Loucy (cell line): Measurements from ENCODE around the gene CLDN15.

Experiments used
- H2AFZ ChIP-seq: fragments of 200-600 bp; sonication (generic); 2 replicates; pipeline ENCODE4 v1.6.0; 2016; ENCODE audit warnings: antibody characterized with exemption, mild to moderate bottlenecking, low read length, moderate library complexity
- H3F3A ChIP-seq: fragments of 200-600 bp; 2 replicates; pipeline ENCODE4 v1.6.0; 2016; ENCODE audit warnings: antibody characterized with exemption, low read depth, mild to moderate bottlenecking
- H3K27me3 ChIP-seq: fragments of 200-600 bp; sonication (generic); 2 replicates; pipeline ENCODE4 v1.6.1; 2014; ENCODE audit warnings: low read length, mild to moderate bottlenecking; ENCODE audit not compliant: insufficient read depth, poor library complexity, severe bottlenecking
- H3K36me3 ChIP-seq: fragments of 200-600 bp; sonication (generic); 2 replicates; pipeline ENCODE4 v1.6.1; 2016; ENCODE audit warnings: low read length; ENCODE audit not compliant: insufficient read depth
- H3K4me1 ChIP-seq: fragments of 200-600 bp; sonication (generic); 2 replicates; pipeline ENCODE4 v1.5.1; 2014; ENCODE audit warnings: low read length, mild to moderate bottlenecking; ENCODE audit not compliant: insufficient read depth, poor library complexity, severe bottlenecking
- H3K4me2 ChIP-seq: fragments of 200-600 bp; sonication (generic); 2 replicates; pipeline ENCODE4 v1.6.0; 2014; ENCODE audit warnings: antibody characterized with exemption, low read length, low read depth, mild to moderate bottlenecking; ENCODE audit not compliant: poor library complexity, severe bottlenecking
- H3K4me3 ChIP-seq: fragments of 200-600 bp; sonication (generic); 2 replicates; pipeline ENCODE4 v1.5.1; 2014; ENCODE audit warnings: low read length, mild to moderate bottlenecking, mixed read lengths; ENCODE audit not compliant: poor library complexity, severe bottlenecking
- H3K79me2 ChIP-seq: fragments of 200-600 bp; sonication (generic); 2 replicates; pipeline ENCODE4 v1.6.1; 2014; ENCODE audit warnings: low read length; ENCODE audit not compliant: insufficient read depth
- H3K9ac ChIP-seq: fragments of 200-600 bp; sonication (generic); 2 replicates; pipeline ENCODE4 v1.6.0; 2014; ENCODE audit warnings: mild to moderate bottlenecking, low read depth, low read length, moderate library complexity; ENCODE audit not compliant: poor library complexity, severe bottlenecking
- H3K9me2 ChIP-seq: fragments of 200-600 bp; sonication (generic); replicated peaks from 2 replicates; pipeline ENCODE4 v1.6.1; 2016; ENCODE audit warnings: low read depth, low read length, mixed read lengths
- H3K9me3 ChIP-seq: fragments of 200-600 bp; sonication (generic); 2 replicates; pipeline ENCODE4 v1.6.1; 2014; ENCODE audit warnings: mild to moderate bottlenecking, antibody characterized with exemption, low read length, low read depth; ENCODE audit not compliant: insufficient read depth
- H4K20me1 ChIP-seq: fragments of 200-600 bp; sonication (generic); 2 replicates; pipeline ENCODE4 v1.6.0; 2014; ENCODE audit warnings: antibody characterized with exemption, low read length, mild to moderate bottlenecking; ENCODE audit not compliant: insufficient read depth, poor library complexity, severe bottlenecking
- CTCF ChIP-seq: fragments of 200-600 bp; sonication (generic); conservative IDR thresholded peaks from 2 replicates; pipeline ENCODE4 v1.5.1; 2014; ENCODE audit warnings: mild to moderate bottlenecking, antibody characterized with exemption, low read length
- EZH2phosphoT487 ChIP-seq: fragments of 200-600 bp; IDR thresholded peaks from 2 replicates; pipeline ENCODE4 v1.6.1; 2018; ENCODE audit warnings: antibody characterized with exemption, mild to moderate bottlenecking, moderate library complexity, borderline replicate concordance

Gene CLDN15

GRCh38 chr7:101216001-101216859 lies 21.4 kb downstream of the CLDN15 start:
- TF ChIP-seq EZH2phosphoT487 (no peak), CTCF (no peak)
- H4K20me1 ChIP-seq: no peaks in the 10 kb centered on the region
- peaks cover 29% of the 10 kb centered on the region for H3K79me2 ChIP-seq
- peak overlapping the region; percentile 80 for H3K4me3 ChIP-seq
- H3K27me3 ChIP-seq: no peaks in the 10 kb centered on the region
- H2AFZ ChIP-seq: no peak overlapping the region
- peaks cover 19% of the 10 kb centered on the region for H3K4me1 ChIP-seq
- no peaks in the 10 kb centered on the region for H3K9me2 ChIP-seq
- no peaks in the 10 kb centered on the region for H3K36me3 ChIP-seq
- peak overlapping the region; percentile 74 for H3K9ac ChIP-seq
- no peaks in the 10 kb centered on the region for H3K9me3 ChIP-seq
- H3F3A ChIP-seq: no peaks in the 10 kb centered on the region
- H3K4me2 ChIP-seq: peak overlapping the region; percentile 91

- no peak overlapping the region for H3K4me3 ChIP-seq
- H3K27me3 ChIP-seq: no peaks in the 10 kb centered on the region
- H4K20me1 ChIP-seq: no peaks in the 10 kb centered on the region
- no peaks in the 10 kb centered on the region for H3K36me3 ChIP-seq
- H3F3A ChIP-seq: no peaks in the 10 kb centered on the region
- no peak overlapping the region for H3K9ac ChIP-seq
- TF ChIP-seq EZH2phosphoT487 (no peak), CTCF (no peak; the same call in 1 of the 2 replicates)
- no peak overlapping the region for H3K4me2 ChIP-seq
- no peaks in the 10 kb centered on the region for H3K9me2 ChIP-seq
- H3K4me1 ChIP-seq: peaks cover 9% of the 10 kb centered on the region
- peaks cover 7% of the 10 kb centered on the region; the same call in 1 of the 2 replicates for H3K79me2 ChIP-seq
- H2AFZ ChIP-seq: no peak overlapping the region
- no peaks in the 10 kb centered on the region for H3K9me3 ChIP-seq
Measured at GRCh38 chr7:101212014-101212413, 25.6 kb downstream of the CLDN15 start.

GRCh38 chr7:101211501-101211900 lies 26.1 kb downstream of the CLDN15 start:
- H2AFZ ChIP-seq: no peak overlapping the region
- H3K4me3 ChIP-seq: no peak overlapping the region
- H3F3A ChIP-seq: no peaks in the 10 kb centered on the region
- peaks cover 2% of the 10 kb centered on the region; the same call in 1 of the 2 replicates for H3K79me2 ChIP-seq
- H3K4me1 ChIP-seq: peaks cover 6% of the 10 kb centered on the region
- TF ChIP-seq CTCF (no peak), EZH2phosphoT487 (no peak)
- H3K36me3 ChIP-seq: no peaks in the 10 kb centered on the region
- no peaks in the 10 kb centered on the region for H3K9me3 ChIP-seq
- no peaks in the 10 kb centered on the region for H3K27me3 ChIP-seq
- no peaks in the 10 kb centered on the region for H3K9me2 ChIP-seq
- no peak overlapping the region for H3K4me2 ChIP-seq
- H4K20me1 ChIP-seq: no peaks in the 10 kb centered on the region
- H3K9ac ChIP-seq: no peak overlapping the region
